ENCODE measurements around the gene HMGXB3. TPM values are rescaled to one million over a fixed set of nuclear protein-coding genes. Genes with fewer than 3 reads are reported as not detected.
A peak's percentile ranks its signal among the peaks of the same experiment; 100 is the strongest.

The HMGXB3 gene
- total and polyA plus RNA-seq, 2 of the 13 experiments (the other 11 are each of a cell fraction or from before 2014, with no cell fraction given) = 18.8 to 23.8 TPM

DNA sequence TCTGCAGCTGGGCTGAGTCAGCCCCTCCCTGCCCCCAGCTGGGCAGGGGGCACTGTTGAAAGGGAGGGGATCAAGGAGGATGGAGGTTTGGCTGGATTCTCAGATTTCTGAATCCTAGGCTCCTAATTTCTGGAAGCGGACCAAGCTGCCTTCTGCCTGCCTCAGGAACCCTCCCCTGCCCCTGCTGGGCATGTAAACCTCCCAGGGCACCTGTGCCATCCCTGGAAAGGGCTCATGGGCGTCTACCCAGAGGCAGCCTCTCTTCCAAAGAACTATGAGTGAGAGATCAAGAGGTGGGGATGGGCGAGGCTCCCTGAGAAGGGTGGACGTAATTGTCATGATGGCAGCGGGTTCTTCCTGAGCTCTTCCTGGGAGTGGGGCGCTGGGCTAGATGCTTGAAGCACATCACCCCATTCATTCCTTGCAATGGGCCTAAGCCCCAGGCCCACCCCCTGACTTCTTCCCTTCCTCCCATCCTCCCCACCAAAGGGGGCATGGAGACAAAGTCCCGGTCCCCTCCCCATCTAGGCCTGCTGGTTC, 64.2 kb downstream of the HMGXB3 start:
- WGBS (ENCODE audit: low lambda C conversion rate) = 34% methylated on average over 3 of the region's 7 CpGs

DNA sequence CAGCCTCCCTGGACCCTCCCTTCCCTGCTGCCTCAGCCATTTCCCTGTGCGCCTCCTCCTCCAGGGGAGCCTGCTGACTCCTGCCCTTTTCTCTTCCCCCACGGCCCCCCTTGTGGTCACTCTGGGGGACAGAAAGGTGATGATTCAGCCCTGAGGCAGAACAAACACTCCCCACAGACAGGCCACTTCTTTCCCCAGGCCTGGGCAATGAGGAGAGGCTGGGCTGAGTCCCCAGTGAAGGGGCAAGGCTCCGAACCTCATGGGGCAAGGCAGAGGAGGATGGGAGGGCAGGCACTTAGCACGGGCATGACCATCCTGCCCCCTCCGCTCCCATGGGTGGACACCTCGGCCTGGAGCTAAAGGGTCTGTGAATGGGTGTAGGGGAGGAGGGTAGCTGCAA, 64.8 kb downstream of the HMGXB3 start:
- TF ChIP-seq, protein P1, sequence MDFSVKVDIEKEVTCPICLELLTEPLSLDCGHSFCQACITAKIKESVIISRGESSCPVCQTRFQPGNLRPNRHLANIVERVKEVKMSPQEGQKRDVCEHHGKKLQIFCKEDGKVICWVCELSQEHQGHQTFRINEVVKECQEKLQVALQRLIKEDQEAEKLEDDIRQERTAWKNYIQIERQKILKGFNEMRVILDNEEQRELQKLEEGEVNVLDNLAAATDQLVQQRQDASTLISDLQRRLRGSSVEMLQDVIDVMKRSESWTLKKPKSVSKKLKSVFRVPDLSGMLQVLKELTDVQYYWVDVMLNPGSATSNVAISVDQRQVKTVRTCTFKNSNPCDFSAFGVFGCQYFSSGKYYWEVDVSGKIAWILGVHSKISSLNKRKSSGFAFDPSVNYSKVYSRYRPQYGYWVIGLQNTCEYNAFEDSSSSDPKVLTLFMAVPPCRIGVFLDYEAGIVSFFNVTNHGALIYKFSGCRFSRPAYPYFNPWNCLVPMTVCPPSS (IDR thresholded peaks at IDR 0.05) = no peak
- no peak for TF ChIP-seq TBX3 (IDR thresholded peaks at IDR 0.05; ENCODE audit: borderline replicate concordance)
- no peak for TF ChIP-seq KLF11 (CRISPR knock-in tag; IDR thresholded peaks at IDR 0.05)
- CTCF ChIA-PET (ENCODE audit: low intra/inter-chr PET ratio, low total read pairs) = no interaction called here
- 29% methylated on average over 2 of the region's 6 CpGs for WGBS (ENCODE audit: low lambda C conversion rate)

More for the DNA sequence above, 64.2 kb downstream of the HMGXB3 start:
- FAIRE-seq = no peak
- in situ Hi-C loops (cut with HindIII; ENCODE audit: extremely low pct_ligation_motif_present, low pct_unique_long_range_greater_than_20kb) (no loop called here), intact Hi-C loops (cut with micrococcal nuclease; ENCODE audit: unreplicated experiment) (no loop called here)
- peaks cover 9% of the 10 kb centered on the region for H3K4me1 ChIP-seq (ENCODE audit: insufficient read depth, low read length)
- DNase-seq (ENCODE audit: low spot score) = no peak
- H3K27ac ChIP-seq (ENCODE audit: extremely low read length, insufficient read depth, low read length) = no peak overlapping the region
- H3K9me3 ChIP-seq (ENCODE audit: low read length) = no peaks in the 10 kb centered on the region
- POLR2A ChIA-PET = no interaction called here
- ATAC-seq = no peak
- BruUV-seq (replicated peaks) = no TSS peak
- H3K79me2 ChIP-seq (ENCODE audit: insufficient read depth, low read length) = no peaks in the 10 kb centered on the region
- CTCF ChIA-PET (ENCODE audit: low intra/inter-chr PET ratio, low total read pairs) = no interaction called here
- H3K36me3 ChIP-seq (replicated peaks in 1 of 2; ENCODE audit: control insufficient read depth in 1 of 2, insufficient read depth in 2 of 2, low read length in 2 of 2) = no peaks in the 10 kb centered on the region
- no peak for TF ChIP-seq GFI1 (CRISPR knock-in tag; IDR thresholded peaks at IDR 0.05; ENCODE audit: borderline replicate concordance)
- no peak for TF ChIP-seq SP1 (IDR thresholded peaks at IDR 0.05)
- TF ChIP-seq SP1 (CRISPR knock-in tag; IDR thresholded peaks at IDR 0.05) = no peak
- no peak for TF ChIP-seq ZFP82 (CRISPR knock-in tag; IDR thresholded peaks at IDR 0.05; ENCODE audit: borderline replicate concordance)
- TF ChIP-seq CBX5 (CRISPR knock-in tag; IDR thresholded peaks at IDR 0.05; ENCODE audit: borderline replicate concordance) = no peak
- no peak for TF ChIP-seq U2AF2 (IDR thresholded peaks at IDR 0.05; ENCODE audit: low read depth, low read length)
- TF ChIP-seq, protein P2, sequence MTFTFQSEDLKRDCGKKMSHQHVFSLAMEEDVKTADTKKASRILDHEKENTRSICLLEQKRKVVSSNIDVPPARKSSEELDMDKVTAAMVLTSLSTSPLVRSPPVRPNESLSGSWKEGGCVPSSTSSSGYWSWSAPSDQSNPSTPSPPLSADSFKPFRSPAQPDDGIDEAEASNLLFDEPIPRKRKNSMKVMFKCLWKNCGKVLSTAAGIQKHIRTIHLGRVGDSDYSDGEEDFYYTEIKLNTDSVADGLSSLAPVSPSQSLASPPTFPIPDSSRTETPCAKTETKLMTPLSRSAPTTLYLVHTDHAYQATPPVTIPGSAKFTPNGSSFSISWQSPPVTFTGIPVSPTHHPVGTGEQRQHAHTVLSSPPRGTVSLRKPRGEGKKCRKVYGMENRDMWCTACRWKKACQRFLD (CRISPR knock-in tag; IDR thresholded peaks at IDR 0.05; ENCODE audit: borderline replicate concordance) = no peak
- TF ChIP-seq ZNF460 (CRISPR knock-in tag; IDR thresholded peaks at IDR 0.05; ENCODE audit: borderline replicate concordance) = no peak
- TF ChIP-seq ZFP37 (CRISPR knock-in tag; IDR thresholded peaks at IDR 0.05; ENCODE audit: borderline replicate concordance) = no peak
- TF ChIP-seq HHEX (CRISPR knock-in tag; IDR thresholded peaks at IDR 0.05) = no peak
- peaks cover 7 to 42% of the 10 kb centered on the region in 2 experiments; a peak in 4 of 5 replicates for H3K27me3 ChIP-seq (ENCODE audit: control insufficient read depth in 1 of 2, insufficient read depth in 2 of 2, low read length in 2 of 2)
- no peak overlapping the region for H3K4me3 ChIP-seq (replicated peaks in 1 of 3; ENCODE audit: insufficient read depth in 1 of 3, low read depth in 2 of 3, low read length in 3 of 3)
- H4K20me1 ChIP-seq (ENCODE audit: insufficient read depth, low read length) = no peaks in the 10 kb centered on the region
- H3K9ac ChIP-seq (ENCODE audit: insufficient read depth, low read depth, low read length) = no peak overlapping the region
- no peak overlapping the region for H3K4me2 ChIP-seq (ENCODE audit: low read depth, low read length)
- no peak overlapping the region for H2AFZ ChIP-seq (ENCODE audit: low read length)

More for the DNA sequence above, 64.8 kb downstream of the HMGXB3 start:
- FAIRE-seq (no peak), ATAC-seq (peak; percentile 21), DNase-seq (ENCODE audit: low spot score) (peak; percentile 13)
- H3K36me3 ChIP-seq (replicated peaks in 1 of 2; ENCODE audit: control insufficient read depth in 1 of 2, insufficient read depth in 2 of 2, low read length in 2 of 2) = no peaks in the 10 kb centered on the region
- no TSS peak for BruUV-seq (replicated peaks)
- no peaks in the 10 kb centered on the region for H4K20me1 ChIP-seq (ENCODE audit: insufficient read depth, low read length)
- no peak overlapping the region for H2AFZ ChIP-seq (ENCODE audit: low read length)
- H3K4me2 ChIP-seq (ENCODE audit: low read depth, low read length) = no peak overlapping the region
- no peak overlapping the region for H3K9ac ChIP-seq (ENCODE audit: insufficient read depth, low read depth, low read length)
- intact Hi-C loops (cut with micrococcal nuclease; ENCODE audit: unreplicated experiment) (no loop called here), in situ Hi-C loops (cut with HindIII; ENCODE audit: extremely low pct_ligation_motif_present, low pct_unique_long_range_greater_than_20kb) (no loop called here)
- H3K9me3 ChIP-seq (ENCODE audit: low read length) = no peaks in the 10 kb centered on the region
- H3K27ac ChIP-seq (ENCODE audit: extremely low read length, insufficient read depth, low read length) = no peak overlapping the region
- POLR2A ChIA-PET = no interaction called here
- no peaks in the 10 kb centered on the region for H3K79me2 ChIP-seq (ENCODE audit: insufficient read depth, low read length)
- H3K27me3 ChIP-seq (ENCODE audit: control insufficient read depth in 1 of 2, insufficient read depth in 2 of 2, low read length in 2 of 2) = peaks cover 7 to 42% of the 10 kb centered on the region in 2 experiments; a peak in 4 of 5 replicates
- H3K4me3 ChIP-seq (replicated peaks in 1 of 3; ENCODE audit: insufficient read depth in 1 of 3, low read depth in 2 of 3, low read length in 3 of 3) = no peak overlapping the region
- peaks cover 14% of the 10 kb centered on the region for H3K4me1 ChIP-seq (ENCODE audit: insufficient read depth, low read length)
